A549 treated with RU486 at 1 μM for 4 hours (cell line): ENCODE measurements around the gene SPDYC. TPM values are rescaled to one million over a fixed set of nuclear protein-coding genes. Genes with fewer than 3 reads are reported as not detected.

Experiments used
- total RNA-seq: library from RNA; stranded (reverse); fragments of 200-300 nt; extraction: Qiagen RNA extraction; gene quantifications from 5 replicates; pipeline ENCODE4 v1.2.3, GENCODE V29; 2022; ENCODE audit warnings: low read depth

SPDYC gene
- not detected in 5 replicates for total RNA-seq

GRCh38 chr11:65170058-65170534 is at the start of gene SPDYC:
Gene SPDYC, plus strand, starts transcription at chr11:65170233. Its CDS starts 1,125 bp downstream, at chr11:65171358.

DNA sequence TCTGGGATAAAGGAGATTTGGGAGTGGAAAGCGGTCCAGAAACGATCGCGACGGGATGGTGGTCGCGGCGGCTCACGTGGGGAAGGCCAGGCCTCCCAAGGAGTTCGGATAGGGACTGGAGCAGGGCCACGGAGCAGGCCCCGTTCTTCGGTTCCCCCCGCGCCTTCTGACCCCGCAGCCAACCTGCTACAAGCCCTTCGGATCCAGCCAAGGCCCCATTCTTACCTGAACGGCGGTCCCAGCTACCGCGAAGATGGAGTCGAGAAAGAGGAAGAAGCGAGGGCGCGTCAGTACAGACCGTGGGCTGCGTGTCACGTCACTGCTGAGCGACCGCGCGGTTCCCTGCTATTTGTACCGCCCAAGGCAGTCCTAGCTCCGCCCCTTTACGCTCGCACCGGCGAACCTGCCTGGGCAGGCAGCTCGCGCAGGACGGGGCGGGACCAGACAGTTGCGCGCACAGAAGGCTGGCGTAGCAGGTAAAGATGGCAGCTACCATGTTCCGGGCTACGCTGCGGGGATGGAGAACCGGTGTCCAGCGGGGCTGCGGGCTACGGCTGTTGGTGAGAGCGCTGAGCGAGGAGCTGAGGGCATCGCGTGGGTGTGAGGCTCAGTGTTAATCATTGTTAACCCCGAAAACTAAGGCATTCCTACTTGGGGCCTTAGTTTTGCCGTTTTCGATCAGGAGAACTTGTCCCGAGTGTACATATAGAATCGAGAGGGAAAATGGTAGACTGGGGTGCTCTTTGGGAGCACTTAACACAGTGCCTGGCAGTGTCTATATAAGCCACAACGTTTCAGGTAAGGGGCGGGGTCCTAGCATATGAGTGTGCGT is 48.0 kb upstream of the SPDYC start, which contains the start of the genes FAU and MRPL49:
Gene FAU, minus strand, starts transcription at position 270 of the 832 bp plus-strand sequence. CDS start 321 bp downstream, outside the sequence.
Gene MRPL49, plus strand, starts transcription at position 457 of the 832 bp plus-strand sequence. Its CDS starts 26 bp downstream, at position 483.

DNA sequence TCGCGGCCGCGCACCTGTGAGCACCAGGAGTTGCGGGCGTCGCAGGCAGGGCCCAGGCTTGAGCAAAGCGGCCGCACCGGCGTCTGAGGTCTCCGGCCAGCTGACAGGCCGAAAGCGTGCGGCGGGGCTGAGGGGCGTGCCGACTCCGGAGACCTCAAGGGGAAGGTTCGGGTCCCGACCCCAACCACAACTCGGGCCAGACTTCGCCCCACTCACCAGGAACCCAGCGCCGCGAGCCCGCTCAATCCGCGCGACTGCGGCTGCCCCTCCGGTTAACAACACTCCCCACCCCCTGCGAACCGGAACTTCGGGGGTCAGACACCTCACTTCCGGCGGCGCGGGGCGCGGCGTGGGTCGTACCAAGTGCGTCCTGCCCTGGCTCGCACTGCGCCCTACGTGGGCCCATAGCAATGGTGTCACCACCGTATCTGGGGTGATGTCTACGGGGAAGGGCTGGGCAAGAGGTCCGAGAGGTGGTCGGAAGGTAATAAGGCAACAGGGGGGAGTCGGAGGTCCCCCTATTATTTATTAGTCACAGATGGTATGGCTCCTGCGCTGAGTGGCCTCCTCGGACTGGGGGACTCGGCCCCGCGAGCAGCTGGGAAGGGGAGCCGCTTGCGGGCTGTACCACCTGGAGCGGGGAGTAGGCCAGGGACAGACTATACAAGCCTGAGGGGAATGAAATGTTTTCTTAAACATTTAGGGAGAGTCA is 35.6 kb upstream of the SPDYC start, which contains the start of gene SYVN1:
Gene SYVN1, minus strand, starts transcription at position 280 of the 712 bp plus-strand sequence. CDS start 918 bp downstream, outside the sequence.

DNA sequence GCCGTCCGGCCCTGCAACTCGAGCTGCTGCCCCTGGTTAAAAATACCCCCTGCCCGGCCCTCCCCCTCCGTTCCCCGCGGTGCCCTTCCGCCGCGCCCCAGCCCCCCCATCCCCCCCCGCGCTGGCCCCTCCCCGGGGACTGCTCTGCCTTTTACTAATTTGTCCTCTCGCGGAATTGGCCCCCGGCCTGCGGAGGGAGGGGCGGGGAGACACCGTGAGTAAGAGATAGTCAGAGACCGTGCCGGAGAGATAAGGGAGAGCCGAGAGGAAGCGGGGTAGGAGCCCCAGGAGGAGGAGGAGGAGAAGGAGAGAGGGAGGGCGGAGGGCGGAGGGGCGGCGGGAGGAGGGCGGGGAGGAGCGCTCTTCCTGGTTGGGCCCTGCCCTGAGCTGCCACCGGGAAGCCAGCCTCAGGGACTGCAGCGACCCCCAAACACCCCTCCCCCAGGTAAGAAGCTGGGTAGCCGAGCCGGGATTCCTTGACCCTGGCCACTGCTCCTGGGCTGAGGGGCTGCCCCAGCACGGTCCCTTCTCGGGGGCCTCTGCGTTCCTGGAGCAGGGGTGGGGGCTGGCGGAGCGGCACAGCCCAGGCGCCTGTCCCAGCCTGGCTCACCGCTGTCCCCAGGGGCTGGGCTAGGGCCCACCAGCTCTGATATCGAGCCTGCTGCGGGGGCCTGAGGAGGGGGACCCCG is 11.7 kb downstream of the SPDYC start, which contains the start of gene CAPN1:
Gene CAPN1, plus strand, starts transcription at position 360 of the 689 bp plus-strand sequence. CDS start 774 bp downstream, outside the sequence.

Other genes with a start within 250 kb of the SPDYC start
- gene PPP2R5B, start 245.5 kb upstream of the SPDYC start, total RNA-seq = 4.3 to 5.9 TPM (median 4.6 TPM) in 5 replicates
- gene GPHA2, start 234.3 kb upstream of the SPDYC start, total RNA-seq = not detected in 5 replicates
- not detected in 5 replicates for gene MAJIN, start 198.1 kb upstream of the SPDYC start, total RNA-seq
- gene BATF2, start 173.3 kb upstream of the SPDYC start, total RNA-seq = 0.71 to 1.2 TPM (median 0.86 TPM) in 5 replicates
- 168 to 199 TPM (median 191 TPM) in 5 replicates for gene ARL2, start 156.1 kb upstream of the SPDYC start, total RNA-seq
- gene SNX15, start 142.8 kb upstream of the SPDYC start, total RNA-seq = 18.6 to 23.3 TPM (median 21.8 TPM) in 5 replicates
- gene SAC3D1, start 129.0 kb upstream of the SPDYC start, total RNA-seq = 35.9 to 63.7 TPM (median 56.6 TPM) in 5 replicates
- not detected in 5 replicates for gene NAALADL1, start 111.7 kb upstream of the SPDYC start, total RNA-seq
- 56.3 to 71.6 TPM (median 66.3 TPM) in 5 replicates for gene CDCA5, start 86.2 kb upstream of the SPDYC start, total RNA-seq
- 29.8 to 38.6 TPM (median 32.9 TPM) in 5 replicates for gene ZFPL1, start 86.0 kb upstream of the SPDYC start, total RNA-seq
- 51.9 to 62.4 TPM (median 53.8 TPM) in 5 replicates for gene VPS51, start 74.0 kb upstream of the SPDYC start, total RNA-seq
- gene TM7SF2, start 58.4 kb upstream of the SPDYC start, total RNA-seq = 5.2 to 8.7 TPM (median 6.5 TPM) in 5 replicates
- 13.4 to 26.8 TPM (median 23.3 TPM) in 5 replicates for gene ZNHIT2, start 52.5 kb upstream of the SPDYC start, total RNA-seq
- 832 to 1,047 TPM (median 993 TPM) in 5 replicates for gene FAU, start 48.1 kb upstream of the SPDYC start, total RNA-seq
- gene MRPL49, start 47.9 kb upstream of the SPDYC start, total RNA-seq = 66.5 to 79.9 TPM (median 72.3 TPM) in 5 replicates
- 27.8 to 43.7 TPM (median 41.1 TPM) in 5 replicates for gene SYVN1, start 35.7 kb upstream of the SPDYC start, total RNA-seq
- 90.5 to 114 TPM (median 104 TPM) in 5 replicates for gene CAPN1, start 11.7 kb downstream of the SPDYC start, total RNA-seq
- 13.0 to 21.6 TPM (median 16.9 TPM) in 5 replicates for gene POLA2, start 91.7 kb downstream of the SPDYC start, total RNA-seq
- 12.9 to 17.9 TPM (median 15.8 TPM) in 5 replicates for gene CDC42EP2, start 144.6 kb downstream of the SPDYC start, total RNA-seq
- gene DPF2, start 163.6 kb downstream of the SPDYC start, total RNA-seq = 38.9 to 41.1 TPM (median 39.0 TPM) in 5 replicates
- gene TIGD3, start 184.5 kb downstream of the SPDYC start, total RNA-seq = 0.58 to 1.2 TPM (median 0.86 TPM) in 5 replicates
- 9.8 to 12.9 TPM (median 10.9 TPM) in 5 replicates for gene SLC25A45, start 212.4 kb downstream of the SPDYC start, total RNA-seq
- gene FRMD8, start 216.4 kb downstream of the SPDYC start, total RNA-seq = 38.6 to 57.7 TPM (median 48.3 TPM) in 5 replicates